ENCODE data around the gene PPP1R14D. TPM values are rescaled to one million over a fixed set of nuclear protein-coding genes. Genes with fewer than 3 reads are reported as not detected.

Gene PPP1R14D
- total and polyA plus RNA-seq, 8 donors = 0.63 to 20.0 (median 2.2) TPM; not detected in 3

DNA sequence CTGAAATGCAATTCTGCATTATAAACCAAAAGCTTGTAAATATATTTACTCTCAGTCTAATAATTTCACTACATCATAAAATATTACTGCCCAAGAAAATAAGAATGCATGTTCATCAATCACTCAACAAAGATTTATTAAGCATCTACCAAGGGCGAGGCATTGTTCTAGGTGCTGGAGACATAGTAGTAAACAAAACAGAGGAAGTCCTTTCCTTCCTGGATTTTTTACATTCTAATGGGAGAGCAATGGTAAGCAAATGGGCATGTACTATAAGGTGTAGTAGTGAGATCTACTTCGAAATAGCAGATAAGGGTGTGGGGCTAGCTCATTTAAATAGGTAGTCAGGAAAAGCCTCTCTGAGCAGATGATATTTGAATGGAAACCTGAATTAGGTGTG is 32.5 kb downstream of the PPP1R14D start:
- no peak for DNase-seq
- H3K9me3 ChIP-seq = no peaks in the 10 kb centered on the region
- no peaks in the 10 kb centered on the region for H3K27me3 ChIP-seq
- 54 to 68% (median 56%) methylated on average over 2 of the region's 2 CpGs for WGBS, 5 donors
- intact Hi-C loops (cut with DNase I; ENCODE audit: low total_unique reads) = no loop called here
- TF ChIP-seq EP300 (IDR thresholded peaks at IDR 0.05) (no peak), POLR2A (IDR thresholded peaks at IDR 0.05) (no peak), POLR2AphosphoS5 (IDR thresholded peaks at IDR 0.05) (no peak)
- TF ChIP-seq, protein P1, sequence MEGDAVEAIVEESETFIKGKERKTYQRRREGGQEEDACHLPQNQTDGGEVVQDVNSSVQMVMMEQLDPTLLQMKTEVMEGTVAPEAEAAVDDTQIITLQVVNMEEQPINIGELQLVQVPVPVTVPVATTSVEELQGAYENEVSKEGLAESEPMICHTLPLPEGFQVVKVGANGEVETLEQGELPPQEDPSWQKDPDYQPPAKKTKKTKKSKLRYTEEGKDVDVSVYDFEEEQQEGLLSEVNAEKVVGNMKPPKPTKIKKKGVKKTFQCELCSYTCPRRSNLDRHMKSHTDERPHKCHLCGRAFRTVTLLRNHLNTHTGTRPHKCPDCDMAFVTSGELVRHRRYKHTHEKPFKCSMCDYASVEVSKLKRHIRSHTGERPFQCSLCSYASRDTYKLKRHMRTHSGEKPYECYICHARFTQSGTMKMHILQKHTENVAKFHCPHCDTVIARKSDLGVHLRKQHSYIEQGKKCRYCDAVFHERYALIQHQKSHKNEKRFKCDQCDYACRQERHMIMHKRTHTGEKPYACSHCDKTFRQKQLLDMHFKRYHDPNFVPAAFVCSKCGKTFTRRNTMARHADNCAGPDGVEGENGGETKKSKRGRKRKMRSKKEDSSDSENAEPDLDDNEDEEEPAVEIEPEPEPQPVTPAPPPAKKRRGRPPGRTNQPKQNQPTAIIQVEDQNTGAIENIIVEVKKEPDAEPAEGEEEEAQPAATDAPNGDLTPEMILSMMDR (IDR thresholded peaks at IDR 0.05) = no peak
- H3K36me3 ChIP-seq = peaks cover 0 to 23% (median 9%) of the 10 kb centered on the region in 4 donors
- H3K27ac ChIP-seq = peak overlapping the region in 3 of 5 donors; percentile 10 to 35 (median 13)
- peaks cover 13 to 60% (median 40%) of the 10 kb centered on the region in 4 donors for H3K4me1 ChIP-seq
- H3K4me3 ChIP-seq = no peak overlapping the region

DNA sequence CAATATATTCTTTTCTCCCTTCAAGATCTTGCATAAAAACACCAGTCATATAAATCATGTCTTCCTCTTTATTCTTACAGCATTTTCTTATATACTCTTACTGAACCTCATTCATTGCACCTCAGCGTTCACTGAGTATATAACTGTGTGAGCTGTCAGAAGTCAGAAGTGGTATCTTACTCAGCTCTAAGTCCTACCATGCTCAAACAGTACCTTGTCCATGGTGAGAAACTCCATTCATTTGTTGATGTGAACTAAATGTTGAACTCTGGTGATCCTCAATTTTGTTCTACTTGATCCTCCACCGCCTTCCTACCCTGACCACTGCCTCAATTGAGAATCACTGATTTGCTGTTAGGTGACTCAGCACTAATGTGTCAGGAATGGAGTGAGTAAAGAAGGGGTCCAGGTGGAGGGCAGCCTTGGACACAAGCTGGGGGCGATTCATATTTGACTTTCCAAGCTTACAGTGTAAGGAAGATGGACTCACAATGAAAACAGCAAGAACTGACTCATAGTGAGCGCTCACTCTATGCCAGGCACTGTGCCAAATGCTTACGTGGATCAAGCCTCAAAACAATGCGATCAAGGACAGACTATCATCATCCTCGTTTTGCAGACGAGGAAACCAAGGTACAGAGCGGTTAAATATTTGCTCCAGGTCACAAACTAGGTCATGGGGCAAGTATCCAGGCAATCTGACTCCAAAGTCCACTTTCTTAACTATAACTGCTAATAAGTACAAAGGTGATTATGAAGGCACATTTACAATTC is 35.1 kb downstream of the PPP1R14D start:
- no peak for TF ChIP-seq EP300 (IDR thresholded peaks at IDR 0.05)
- TF ChIP-seq, protein P1 (IDR thresholded peaks at IDR 0.05) = no peak
- TF ChIP-seq POLR2AphosphoS5 (IDR thresholded peaks at IDR 0.05) = peak in 2 of 3 donors; percentile 62 to 85
- H3K9me3 ChIP-seq = no peaks in the 10 kb centered on the region
- peak; percentile 75 to 86 for DNase-seq
- no peak overlapping the region for H3K4me3 ChIP-seq
- H3K4me1 ChIP-seq = peaks cover 12 to 78% (median 55%) of the 10 kb centered on the region in 4 donors
- WGBS, 5 donors = 35 to 48% (median 41%) methylated on average over 9 of the region's 9 CpGs
- H3K27ac ChIP-seq = peak overlapping the region; percentile 54 to 86 (median 63)
- peaks cover 0 to 26% (median 12%) of the 10 kb centered on the region in 4 donors for H3K36me3 ChIP-seq
- no peaks in the 10 kb centered on the region for H3K27me3 ChIP-seq
- intact Hi-C loops (cut with DNase I; ENCODE audit: low total_unique reads) = no loop called here

GRCh38 chr15:40792394-40792793 is 36.1 kb downstream of the PPP1R14D start:
- peaks cover 0 to 23% (median 12%) of the 10 kb centered on the region in 4 donors for H3K36me3 ChIP-seq
- no peaks in the 10 kb centered on the region for H3K27me3 ChIP-seq
- peaks cover 18 to 80% (median 62%) of the 10 kb centered on the region in 4 donors for H3K4me1 ChIP-seq
- H3K9me3 ChIP-seq = no peaks in the 10 kb centered on the region
- intact Hi-C loops (cut with DNase I; ENCODE audit: low total_unique reads) = no loop called here
- WGBS, 5 donors = 76 to 98% (median 94%) methylated on average over 3 of the region's 3 CpGs
- no peak overlapping the region for H3K4me3 ChIP-seq
- TF ChIP-seq POLR2A (IDR thresholded peaks at IDR 0.05) (no peak), EP300 (IDR thresholded peaks at IDR 0.05) (no peak), POLR2AphosphoS5 (IDR thresholded peaks at IDR 0.05) (no peak)
- TF ChIP-seq, protein P1 (IDR thresholded peaks at IDR 0.05) = no peak
- DNase-seq = no peak
- H3K27ac ChIP-seq = peak overlapping the region in 3 of 5 donors; percentile 20 to 54 (median 28)

DNA sequence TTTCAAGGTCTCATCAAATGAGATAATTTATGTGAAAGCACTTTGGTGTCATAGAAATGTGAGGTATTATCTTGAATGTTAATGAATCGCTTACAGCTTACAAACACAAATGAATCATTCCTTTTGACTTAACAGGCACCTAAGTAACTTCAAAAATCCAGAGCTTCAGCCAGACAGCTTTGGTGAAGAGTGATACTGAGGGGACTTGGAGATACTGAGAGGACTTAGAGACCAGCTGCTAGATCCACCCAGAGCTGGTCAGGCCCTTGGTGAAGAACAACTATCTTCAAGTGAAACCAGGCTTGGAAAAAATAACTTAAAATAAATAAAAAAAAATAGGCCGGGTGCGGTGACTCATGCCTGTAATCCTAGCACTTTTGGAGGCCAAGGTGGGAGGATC is 37.8 kb downstream of the PPP1R14D start:
- 52 to 68% (median 66%) methylated on average over 3 of the region's 3 CpGs for WGBS, 5 donors
- peaks cover 25 to 87% (median 69%) of the 10 kb centered on the region in 4 donors for H3K4me1 ChIP-seq
- H3K4me3 ChIP-seq = no peak overlapping the region
- peaks cover 0 to 23% (median 12%) of the 10 kb centered on the region in 4 donors for H3K36me3 ChIP-seq
- H3K27me3 ChIP-seq = no peaks in the 10 kb centered on the region
- H3K9me3 ChIP-seq = no peaks in the 10 kb centered on the region
- no peak for DNase-seq
- intact Hi-C loops (cut with DNase I; ENCODE audit: low total_unique reads) = no loop called here
- TF ChIP-seq POLR2AphosphoS5 (IDR thresholded peaks at IDR 0.05) (no peak), POLR2A (IDR thresholded peaks at IDR 0.05) (no peak), EP300 (IDR thresholded peaks at IDR 0.05) (no peak)
- TF ChIP-seq, protein P1 (IDR thresholded peaks at IDR 0.05) = no peak
- H3K27ac ChIP-seq = peak overlapping the region in 4 of 5 donors; percentile 12 to 92 (median 38)
